NT2/D1 (cell line): ENCODE measurements around the gene SAMD13.

Source experiments
- SUZ12 ChIP-seq: IDR thresholded peaks from 2 replicates; pipeline ENCODE4 v1.6.1; 2011; ENCODE audit not compliant: insufficient read length, insufficient read depth; ENCODE audit errors: extremely low read depth
- ZNF274 ChIP-seq: IDR thresholded peaks from 2 replicates; pipeline ENCODE4 v1.6.1; 2011; ENCODE audit warnings: mild to moderate bottlenecking, low read depth, low read length

DNA sequence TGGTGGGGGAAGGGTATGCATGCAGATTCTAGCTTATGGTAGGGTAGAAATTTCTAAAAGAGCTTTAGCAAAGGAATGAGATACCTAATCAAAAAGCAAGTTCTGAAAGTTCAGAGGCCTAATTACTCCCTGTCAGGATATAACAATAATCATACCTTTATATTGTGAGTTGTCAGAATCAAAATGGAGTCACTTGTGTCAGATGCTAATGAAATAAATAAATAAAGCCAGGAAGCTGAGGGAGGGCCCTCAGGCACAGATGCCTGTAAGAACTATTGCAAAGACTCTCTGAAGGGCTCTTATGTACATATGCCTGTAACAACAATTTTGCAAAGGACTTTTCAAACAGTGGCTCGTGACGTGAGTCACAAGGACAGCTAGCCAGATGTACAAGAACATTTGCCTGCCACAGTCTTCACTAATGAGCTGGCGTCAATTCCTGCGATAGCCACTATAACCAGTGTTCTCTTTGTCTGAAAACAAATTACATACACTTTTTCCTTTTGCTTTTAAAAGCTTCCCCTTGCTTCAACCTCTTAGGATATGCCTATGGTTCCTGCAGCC is 69.4 kb downstream of the SAMD13 start:
- no peak for TF ChIP-seq ZNF274
- TF ChIP-seq SUZ12, result no peak
